HepG2 (cell line): Measurements from ENCODE around the gene CDCA4.

Experiments used
- MAZ ChIP-seq, 2 experiments: sonication (generic) in 1 of 2; formaldehyde crosslinking in 1 of 2; IDR thresholded peaks; 2 replicates each; pipeline versions ENCODE4 v1.5.0 to v1.6.1; 2012 to 2020; ENCODE audit warnings: low read depth in 2 of 2, mild to moderate bottlenecking in 2 of 2, borderline replicate concordance in 1 of 2, improper control_type of control experiment in 1 of 2, low read length in 1 of 2, missing genetic modification reagents in 1 of 2, moderate library complexity in 1 of 2
- NR0B2 ChIP-seq: sonication (generic); formaldehyde crosslinking; IDR thresholded peaks from 2 replicates; pipeline ENCODE4 v1.4.0; 2020; ENCODE audit warnings: mild to moderate bottlenecking, missing genetic modification reagents
- POLR2AphosphoS5 ChIP-seq: IDR thresholded peaks from 2 replicates; pipeline ENCODE4 v1.6.1; 2012; ENCODE audit warnings: low read depth, low read length
- RORA ChIP-seq: sonication (generic); formaldehyde crosslinking; IDR thresholded peaks from 2 replicates; pipeline ENCODE4 v1.5.0; 2020; ENCODE audit warnings: mild to moderate bottlenecking, missing genetic modification reagents, moderate library complexity

DNA sequence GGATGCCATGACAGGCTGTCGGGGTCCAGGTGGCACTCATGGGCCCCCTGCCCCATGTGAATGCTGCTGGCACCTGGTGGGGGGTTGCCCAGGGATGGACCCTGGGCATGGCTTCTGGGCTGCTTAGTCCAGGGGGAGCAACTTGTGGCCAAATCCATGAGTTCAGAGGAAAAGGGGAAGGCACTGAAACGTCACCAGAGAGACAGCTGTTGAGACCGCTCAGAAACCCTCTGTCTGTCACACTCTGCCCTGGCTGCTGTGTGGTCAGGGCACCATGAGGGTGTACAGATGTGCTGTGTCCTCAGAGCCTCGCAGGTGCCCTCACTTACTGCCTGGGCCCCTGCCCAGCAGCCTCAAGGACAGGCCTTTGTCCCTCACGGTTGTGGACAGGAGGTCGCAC, 25.9 kb downstream of the CDCA4 start:
- TF ChIP-seq NR0B2 (CRISPR knock-in tag) = no peak
- TF ChIP-seq POLR2AphosphoS5 = no peak
- no peak for TF ChIP-seq MAZ (IDR thresholded peaks at IDR 0.05; ENCODE audit: borderline replicate concordance, low read depth, low read length)
- no peak for TF ChIP-seq MAZ (CRISPR knock-in tag; IDR thresholded peaks at IDR 0.05; ENCODE audit: low read depth)
- TF ChIP-seq RORA (CRISPR knock-in tag) = no peak
